Glutamatergic neuron (in vitro differentiated cells): ENCODE results near the gene LGR4. TPM values are rescaled to one million over a fixed set of nuclear protein-coding genes. Genes with fewer than 3 reads are reported as not detected.

Experiments used
- DNase-seq: peaks from one replicate; pipeline ENCODE4 v3.0.0; 2022
- H3K27ac Mint-ChIP-seq: one replicate; pipeline ENCODE4 v1.8.0; 2020; ENCODE audit warnings: mild to moderate bottlenecking, mixed read lengths, inconsistent platforms; ENCODE audit not compliant: unreplicated experiment
- H3K27me3 Mint-ChIP-seq: one replicate; pipeline ENCODE4 v1.8.0; 2020; ENCODE audit warnings: mild to moderate bottlenecking, moderate library complexity, mixed read lengths, inconsistent platforms; ENCODE audit not compliant: unreplicated experiment
- H3K36me3 Mint-ChIP-seq: one replicate; pipeline ENCODE4 v1.8.0; 2020; ENCODE audit warnings: mild to moderate bottlenecking, mixed read lengths, inconsistent platforms; ENCODE audit not compliant: unreplicated experiment
- H3K4me1 Mint-ChIP-seq: one replicate; pipeline ENCODE4 v1.8.0; 2020; ENCODE audit warnings: mild to moderate bottlenecking, low read depth, mixed read lengths, inconsistent platforms; ENCODE audit not compliant: unreplicated experiment
- H3K4me3 Mint-ChIP-seq: one replicate; pipeline ENCODE4 v1.8.0; 2020; ENCODE audit warnings: mild to moderate bottlenecking, mixed read lengths, inconsistent platforms; ENCODE audit not compliant: unreplicated experiment
- H3K9me3 Mint-ChIP-seq: one replicate; pipeline ENCODE4 v1.8.0; 2020; ENCODE audit warnings: mild to moderate bottlenecking, moderate library complexity, mixed read lengths, inconsistent platforms; ENCODE audit not compliant: unreplicated experiment
- total RNA-seq: library from RNA; stranded (reverse); fragmentation: NEBNext Ultra II Directional; extraction: Animal tissue kit (Norgen Biotek cat#: 25700); gene quantifications from one replicate; pipeline ENCODE4 v1.2.1, GENCODE V29; 2021; ENCODE audit not compliant: unreplicated experiment
- TF ChIP-seq, protein P1 (sequence below): fragments of 200-600 bp; sonication (generic); IDR thresholded peaks from one replicate; pipeline ENCODE4 v1.5.0; 2021; ENCODE audit not compliant: partially characterized antibody, unreplicated experiment

LGR4 gene
- total RNA-seq, 1 donor from 2014 or later, result 87.1 TPM

DNA sequence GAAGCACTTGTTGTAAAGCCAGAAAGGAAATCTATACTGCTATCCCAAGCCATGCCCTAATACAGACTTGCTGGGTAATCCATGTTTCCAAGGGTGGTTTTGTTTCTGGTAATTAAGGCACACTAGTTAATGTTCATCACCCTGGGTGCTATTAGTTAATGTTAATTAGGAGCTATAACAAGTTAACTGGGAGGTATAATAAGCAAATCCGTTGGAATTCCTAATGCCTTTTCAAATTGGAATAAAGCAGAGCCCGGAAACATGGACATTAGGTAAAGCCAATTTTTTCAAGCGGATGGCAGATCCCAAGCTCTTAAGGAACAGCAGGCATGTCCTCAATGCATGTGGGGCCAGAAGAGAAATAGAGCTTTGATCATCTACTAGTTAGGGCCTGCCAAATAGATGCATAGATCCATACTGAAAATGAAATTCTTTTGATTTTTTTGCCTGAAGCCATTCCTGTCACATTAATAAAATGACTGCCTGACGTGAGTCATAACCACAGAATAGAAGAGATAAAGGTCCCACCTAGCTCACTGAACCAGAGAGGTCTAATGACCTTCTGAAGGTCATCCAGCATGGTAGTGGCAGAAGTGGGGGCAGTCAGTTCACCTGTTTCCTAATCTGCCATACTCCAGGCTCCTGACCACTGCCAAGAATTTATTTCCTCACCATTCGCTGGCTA lies 81.1 kb downstream of the LGR4 start:
- Mint-ChIP-seq H3K4me1 (peaks cover 75% of the 10 kb centered on the region), H3K36me3 (no peaks in the 10 kb centered on the region), H3K4me3 (peak overlapping the region; percentile 34), H3K9me3 (peaks cover 3% of the 10 kb centered on the region), H3K27ac (peak overlapping the region; percentile 33), H3K27me3 (peaks cover 4% of the 10 kb centered on the region)
- TF ChIP-seq, protein P1, sequence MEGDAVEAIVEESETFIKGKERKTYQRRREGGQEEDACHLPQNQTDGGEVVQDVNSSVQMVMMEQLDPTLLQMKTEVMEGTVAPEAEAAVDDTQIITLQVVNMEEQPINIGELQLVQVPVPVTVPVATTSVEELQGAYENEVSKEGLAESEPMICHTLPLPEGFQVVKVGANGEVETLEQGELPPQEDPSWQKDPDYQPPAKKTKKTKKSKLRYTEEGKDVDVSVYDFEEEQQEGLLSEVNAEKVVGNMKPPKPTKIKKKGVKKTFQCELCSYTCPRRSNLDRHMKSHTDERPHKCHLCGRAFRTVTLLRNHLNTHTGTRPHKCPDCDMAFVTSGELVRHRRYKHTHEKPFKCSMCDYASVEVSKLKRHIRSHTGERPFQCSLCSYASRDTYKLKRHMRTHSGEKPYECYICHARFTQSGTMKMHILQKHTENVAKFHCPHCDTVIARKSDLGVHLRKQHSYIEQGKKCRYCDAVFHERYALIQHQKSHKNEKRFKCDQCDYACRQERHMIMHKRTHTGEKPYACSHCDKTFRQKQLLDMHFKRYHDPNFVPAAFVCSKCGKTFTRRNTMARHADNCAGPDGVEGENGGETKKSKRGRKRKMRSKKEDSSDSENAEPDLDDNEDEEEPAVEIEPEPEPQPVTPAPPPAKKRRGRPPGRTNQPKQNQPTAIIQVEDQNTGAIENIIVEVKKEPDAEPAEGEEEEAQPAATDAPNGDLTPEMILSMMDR, result no peak
- DNase-seq, result no peak

DNA sequence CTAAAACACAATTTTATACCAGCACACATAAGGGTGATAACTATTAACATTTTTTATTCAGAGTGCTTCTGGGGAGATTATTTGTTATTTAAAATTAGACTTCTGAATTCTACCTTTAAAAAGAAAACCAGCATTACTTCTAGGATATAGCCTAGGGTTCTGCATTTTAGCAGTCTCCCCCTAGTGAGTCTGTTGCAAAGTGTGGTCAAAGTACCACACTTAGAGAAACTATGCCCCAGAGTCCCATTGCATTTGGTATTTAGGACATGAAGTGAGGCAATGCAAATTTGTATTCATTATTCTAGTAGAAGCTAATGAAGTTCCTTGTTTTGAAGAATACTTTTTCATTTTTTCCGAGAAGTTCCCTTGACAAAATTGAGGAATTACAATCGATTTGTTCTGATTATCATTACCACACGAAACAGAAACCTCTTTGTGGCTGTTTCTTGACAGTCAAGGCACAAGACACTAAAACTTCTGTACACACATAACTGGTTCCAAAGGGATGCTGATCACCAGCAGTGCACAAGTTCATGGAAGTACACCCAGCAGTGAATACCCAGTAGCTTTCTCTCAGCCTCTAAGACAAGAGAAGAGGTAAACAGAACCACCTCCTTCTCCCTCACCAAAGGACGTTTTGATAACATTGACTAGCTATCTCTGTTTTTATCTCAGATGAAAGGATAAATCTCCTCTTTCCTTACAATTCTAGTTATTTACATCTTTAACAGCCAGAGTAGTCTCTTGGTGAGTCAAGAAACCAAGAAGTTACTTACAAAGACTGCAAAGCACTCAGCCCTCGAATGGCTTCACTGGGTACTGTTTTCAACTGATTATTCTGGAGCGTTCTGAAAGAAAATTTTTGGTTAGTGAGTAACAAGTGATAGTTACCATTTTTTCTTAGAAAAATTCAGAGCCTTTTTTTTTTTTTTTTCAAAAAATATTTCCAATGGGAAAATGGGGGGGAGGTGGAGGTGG lies 82.0 kb downstream of the LGR4 start:
- TF ChIP-seq, protein P1, result no peak
- Mint-ChIP-seq H3K9me3 (peaks cover 3% of the 10 kb centered on the region), H3K36me3 (no peaks in the 10 kb centered on the region), H3K4me3 (no peak overlapping the region), H3K27me3 (peaks cover 2% of the 10 kb centered on the region), H3K27ac (peak overlapping the region; percentile 11), H3K4me1 (peaks cover 77% of the 10 kb centered on the region)
- no peak for DNase-seq

DNA sequence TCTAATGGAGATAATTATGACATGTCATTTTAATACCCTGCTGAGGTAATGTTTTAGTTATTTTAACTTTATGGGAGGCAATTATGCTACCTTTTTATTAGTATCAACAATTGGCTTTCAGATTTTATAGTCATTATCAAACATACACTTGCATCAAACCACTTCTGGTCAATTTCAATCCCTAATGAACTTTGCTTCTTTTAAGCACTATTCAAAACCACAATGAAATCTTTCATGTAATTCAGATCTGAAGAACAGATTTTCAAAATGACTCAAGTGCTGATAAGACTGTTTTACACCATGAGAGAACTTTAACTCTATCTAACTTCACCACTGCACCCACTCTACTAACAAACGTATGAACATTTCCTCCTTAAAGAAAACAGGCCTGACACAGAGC lies 83.7 kb downstream of the LGR4 start:
- H3K4me1 Mint-ChIP-seq, result peaks cover 79% of the 10 kb centered on the region
- peak overlapping the region; percentile 72 for H3K27ac Mint-ChIP-seq
- no peak overlapping the region for H3K4me3 Mint-ChIP-seq
- TF ChIP-seq, protein P1, result no peak
- H3K27me3 Mint-ChIP-seq, result no peaks in the 10 kb centered on the region
- H3K9me3 Mint-ChIP-seq, result peaks cover 7% of the 10 kb centered on the region
- DNase-seq, result no peak
- H3K36me3 Mint-ChIP-seq, result no peaks in the 10 kb centered on the region

DNA sequence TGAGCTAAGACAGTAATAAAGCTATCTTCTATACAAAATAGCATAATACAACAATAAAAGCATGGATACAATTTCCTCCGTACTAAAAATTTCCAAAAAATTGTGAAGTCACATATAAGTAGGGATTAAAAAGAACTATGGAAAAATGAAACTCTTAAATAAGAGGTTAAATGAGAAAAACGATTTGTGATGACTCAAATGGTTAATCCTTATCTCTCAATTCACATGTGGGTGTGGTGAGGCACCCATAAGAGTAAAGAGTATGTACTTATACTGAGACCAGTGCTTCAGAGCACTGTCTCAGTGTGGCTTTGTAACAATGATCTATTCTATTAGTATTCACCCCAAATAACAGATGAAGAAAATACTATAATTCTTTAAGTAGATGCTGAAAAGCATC lies 84.6 kb downstream of the LGR4 start:
- TF ChIP-seq, protein P1, result no peak
- H3K27ac Mint-ChIP-seq, result peak overlapping the region; percentile 52
- H3K4me3 Mint-ChIP-seq, result no peak overlapping the region
- peaks cover 7% of the 10 kb centered on the region for H3K9me3 Mint-ChIP-seq
- no peaks in the 10 kb centered on the region for H3K27me3 Mint-ChIP-seq
- H3K4me1 Mint-ChIP-seq, result peaks cover 82% of the 10 kb centered on the region
- no peak for DNase-seq
- no peaks in the 10 kb centered on the region for H3K36me3 Mint-ChIP-seq
